Ectodermal cell (in vitro differentiated cells): ENCODE data around the gene IFT25.

ENCODE experiments used
- H3K27ac ChIP-seq: 2 replicates; pipeline ENCODE4 v1.7.0; 2013; ENCODE audit warnings: mild to moderate bottlenecking, low read depth, low read length; ENCODE audit not compliant: insufficient read depth, poor library complexity, severe bottlenecking
- H3K27me3 ChIP-seq: 2 replicates; pipeline ENCODE4 v1.7.0; 2013; ENCODE audit warnings: mild to moderate bottlenecking, low read length; ENCODE audit not compliant: insufficient read depth, control insufficient read depth, poor library complexity, severe bottlenecking
- H3K36me3 ChIP-seq: one replicate; pipeline ENCODE4 v1.7.0; 2013; ENCODE audit warnings: low read length; ENCODE audit not compliant: control insufficient read depth, insufficient read depth
- H3K4me1 ChIP-seq: one replicate; pipeline ENCODE4 v1.7.0; 2013; ENCODE audit warnings: low read length; ENCODE audit not compliant: control insufficient read depth, insufficient read depth
- H3K4me3 ChIP-seq: 2 replicates; pipeline ENCODE4 v1.7.0; 2013; ENCODE audit warnings: low read depth, low read length, control low read depth; ENCODE audit not compliant: insufficient read depth
- H3K9me3 ChIP-seq: 2 replicates; pipeline ENCODE4 v1.7.0; 2013; ENCODE audit warnings: mild to moderate bottlenecking, low read length, moderate library complexity; ENCODE audit not compliant: control insufficient read depth
- WGBS, 2 experiments: methylation state at CpG; one replicate each; pipeline ENCODE4 v1.1.7; 2013; ENCODE audit warnings: missing lambda C conversion rate in 2 of 2; 5-methylcytosine and 5-hydroxymethylcytosine counted together

The IFT25 gene

DNA sequence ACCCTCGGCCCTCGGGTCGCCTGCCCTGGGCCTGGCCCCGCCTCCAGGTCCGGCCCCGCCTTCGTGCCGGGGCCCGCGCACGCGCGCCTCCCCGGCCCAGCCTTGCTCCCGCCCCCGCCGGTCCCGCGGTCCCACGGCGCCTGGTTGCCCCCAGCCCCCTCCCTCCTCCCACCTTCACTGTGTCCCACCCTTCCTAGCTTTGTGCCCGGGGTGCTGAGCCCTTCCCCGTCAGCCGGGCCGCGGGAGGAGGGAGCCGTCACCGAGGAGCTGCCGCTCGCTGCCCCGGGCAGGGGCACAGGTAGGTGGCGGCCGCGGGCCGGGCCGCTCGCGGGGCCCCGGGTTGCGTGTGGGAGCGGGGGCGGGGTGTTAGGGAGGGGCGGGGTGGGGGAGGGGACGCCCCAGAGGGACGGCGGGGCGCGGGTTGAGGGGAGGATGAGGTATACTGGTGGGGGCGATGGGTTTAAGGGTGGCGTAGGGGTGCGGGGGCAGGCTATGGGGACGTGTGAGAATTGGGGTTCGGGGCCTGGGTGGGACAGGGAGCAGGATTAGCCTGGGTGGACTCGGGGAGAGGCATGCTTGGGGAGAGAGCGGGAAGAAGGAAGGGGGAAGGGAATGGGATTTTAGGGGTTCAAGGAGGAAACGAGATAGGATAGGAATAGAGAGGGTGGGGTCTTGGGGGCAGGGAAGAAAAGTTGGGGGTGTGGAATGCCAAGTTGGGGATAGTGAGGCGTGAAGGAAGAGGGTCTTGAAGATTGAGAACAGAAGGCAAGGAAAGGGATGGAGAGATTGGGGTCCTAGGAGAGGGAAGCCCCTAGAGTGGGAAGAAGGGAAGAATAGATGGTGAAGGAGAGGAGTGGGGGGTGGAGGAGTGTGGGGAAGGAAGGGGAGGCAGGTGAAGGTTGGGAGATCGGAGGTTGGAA, 1.0 kb upstream of the IFT25 start, which contains the start of gene LRRC42:
LRRC42 (plus strand) TSS at position 99 of the 920 bp plus-strand sequence. CDS start 5,650 bp downstream, outside the sequence.
- Histone ChIP-seq H3K9me3 (no peaks in the 10 kb centered on the region), H3K27ac (peak within 1 kb of the TSS; percentile 39), H3K4me3 (peak within 1 kb of the TSS; percentile 80), H3K4me1 (peaks cover 14% of the 10 kb centered on the region), H3K36me3 (no peaks in the 10 kb centered on the region), H3K27me3 (no peaks in the 10 kb centered on the region)
- 1% methylated on average over 56 to 58 of the region's 58 CpGs for WGBS, 2 experiments

DNA sequence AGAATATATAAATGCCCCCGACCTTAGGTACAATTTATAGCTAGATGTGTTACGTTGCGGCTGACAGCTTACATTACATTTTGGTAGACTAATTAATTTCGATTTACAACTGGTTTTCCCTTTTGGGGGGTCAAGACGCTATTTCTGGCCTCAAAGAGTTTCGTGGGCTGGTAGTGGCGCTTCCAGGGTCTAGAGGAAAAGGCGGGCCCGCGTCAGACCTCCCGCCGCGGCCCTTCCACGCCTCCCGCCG, 391 bp downstream of the IFT25 start:
- H3K27ac ChIP-seq: peak overlapping the region; percentile 39
- peak overlapping the region; percentile 80 for H3K4me3 ChIP-seq
- H3K36me3 ChIP-seq: no peaks in the 10 kb centered on the region
- no peaks in the 10 kb centered on the region for H3K9me3 ChIP-seq
- WGBS, 2 experiments: 5% methylated on average over 16 of the region's 16 CpGs
- peaks cover 14% of the 10 kb centered on the region for H3K4me1 ChIP-seq
- no peaks in the 10 kb centered on the region for H3K27me3 ChIP-seq

DNA sequence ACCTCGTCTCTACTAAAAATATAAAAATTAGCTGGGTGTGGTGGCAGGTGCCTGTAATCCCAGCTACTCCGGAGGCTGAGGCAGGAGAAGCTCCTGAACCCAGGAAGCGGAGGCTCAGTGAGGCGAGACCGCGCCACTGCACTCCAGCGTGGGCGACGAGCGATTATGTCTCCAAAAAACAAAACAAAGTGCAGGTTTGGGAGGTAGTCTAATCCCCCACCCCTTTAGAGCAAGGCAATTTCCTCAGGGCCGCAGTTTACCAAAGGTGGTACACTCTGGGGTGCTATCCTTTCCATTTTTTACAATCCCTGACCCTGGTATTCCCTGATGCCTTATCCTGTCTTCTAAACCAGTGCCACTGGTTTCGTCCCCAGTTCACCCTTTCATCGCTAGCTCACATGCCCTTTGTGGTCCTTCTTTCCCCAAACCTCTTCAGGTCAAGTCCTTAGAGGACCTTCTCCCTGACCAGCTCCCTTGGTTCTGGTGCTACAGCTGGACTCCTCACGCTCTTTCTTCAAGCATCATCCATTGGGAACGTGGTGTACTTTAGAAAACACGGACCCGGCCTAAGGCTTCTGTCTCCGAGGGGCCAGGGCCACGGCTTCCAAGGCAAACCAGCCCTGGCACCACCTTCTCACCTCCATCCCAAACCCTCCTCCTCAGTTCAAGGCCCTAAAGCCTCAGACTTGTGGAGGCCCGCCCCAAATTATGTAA, 873 bp downstream of the IFT25 start:
- peak overlapping the region; percentile 80 for H3K4me3 ChIP-seq
- H3K9me3 ChIP-seq: no peaks in the 10 kb centered on the region
- no peaks in the 10 kb centered on the region for H3K27me3 ChIP-seq
- peaks cover 14% of the 10 kb centered on the region for H3K4me1 ChIP-seq
- 81 to 82% methylated on average over 19 to 20 of the region's 20 CpGs for WGBS, 2 experiments
- no peaks in the 10 kb centered on the region for H3K36me3 ChIP-seq
- no peak overlapping the region for H3K27ac ChIP-seq

DNA sequence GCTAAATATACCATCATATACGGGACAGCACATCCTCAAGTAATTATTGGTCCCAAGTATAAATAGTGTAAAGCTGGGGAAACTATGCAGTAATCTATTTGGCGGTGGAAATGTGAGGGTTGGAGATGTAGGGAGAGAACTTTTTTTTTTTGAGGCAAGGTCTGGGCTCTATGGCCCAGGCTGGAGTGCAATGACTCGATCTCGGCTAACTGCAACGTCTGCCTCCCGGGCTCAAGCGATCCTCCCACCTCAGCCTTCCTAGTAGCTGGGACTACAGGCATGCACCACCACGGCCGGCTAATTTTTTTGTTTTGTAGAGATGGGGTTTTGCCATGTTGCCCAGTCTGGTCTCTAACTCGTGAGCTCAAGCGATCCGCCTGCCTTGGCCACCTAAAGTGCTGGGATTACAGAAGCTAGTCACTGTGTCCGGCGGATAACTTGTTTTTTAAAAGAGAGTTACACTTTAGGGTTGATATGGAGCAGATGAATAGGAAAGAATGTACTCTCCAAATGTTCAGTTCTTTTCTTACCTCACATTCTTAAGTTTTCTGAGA, 1.9 kb downstream of the IFT25 start:
- Histone ChIP-seq H3K4me1 (peaks cover 14% of the 10 kb centered on the region), H3K4me3 (no peak overlapping the region), H3K27ac (no peak overlapping the region), H3K36me3 (no peaks in the 10 kb centered on the region), H3K9me3 (no peaks in the 10 kb centered on the region), H3K27me3 (no peaks in the 10 kb centered on the region)
- 91 to 95% methylated on average over 14 of the region's 14 CpGs for WGBS, 2 experiments

DNA sequence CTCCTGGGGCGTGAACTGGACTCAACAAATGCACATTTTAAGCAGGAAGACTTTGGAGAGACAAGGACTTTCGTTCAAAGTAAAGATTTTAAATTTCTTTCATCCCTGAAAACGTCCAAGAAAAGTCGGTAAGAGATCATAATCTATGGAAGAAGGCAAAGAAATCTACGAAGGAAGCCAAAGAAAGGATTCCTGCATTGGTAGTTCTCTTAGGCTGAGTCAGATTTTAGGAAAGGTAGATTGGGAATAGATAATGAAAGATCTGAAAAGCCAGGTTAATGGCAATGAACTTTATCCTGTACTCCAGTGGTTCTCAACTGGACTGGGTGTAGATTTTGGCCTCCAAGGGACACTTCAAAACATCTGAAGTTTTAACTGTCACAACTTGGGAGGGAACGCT, 2.4 kb downstream of the IFT25 start:
- no peak overlapping the region for H3K4me3 ChIP-seq
- H3K27me3 ChIP-seq: no peaks in the 10 kb centered on the region
- 93 to 95% methylated on average over 6 of the region's 6 CpGs for WGBS, 2 experiments
- H3K9me3 ChIP-seq: no peaks in the 10 kb centered on the region
- H3K4me1 ChIP-seq: peaks cover 14% of the 10 kb centered on the region
- H3K27ac ChIP-seq: no peak overlapping the region
- H3K36me3 ChIP-seq: no peaks in the 10 kb centered on the region

DNA sequence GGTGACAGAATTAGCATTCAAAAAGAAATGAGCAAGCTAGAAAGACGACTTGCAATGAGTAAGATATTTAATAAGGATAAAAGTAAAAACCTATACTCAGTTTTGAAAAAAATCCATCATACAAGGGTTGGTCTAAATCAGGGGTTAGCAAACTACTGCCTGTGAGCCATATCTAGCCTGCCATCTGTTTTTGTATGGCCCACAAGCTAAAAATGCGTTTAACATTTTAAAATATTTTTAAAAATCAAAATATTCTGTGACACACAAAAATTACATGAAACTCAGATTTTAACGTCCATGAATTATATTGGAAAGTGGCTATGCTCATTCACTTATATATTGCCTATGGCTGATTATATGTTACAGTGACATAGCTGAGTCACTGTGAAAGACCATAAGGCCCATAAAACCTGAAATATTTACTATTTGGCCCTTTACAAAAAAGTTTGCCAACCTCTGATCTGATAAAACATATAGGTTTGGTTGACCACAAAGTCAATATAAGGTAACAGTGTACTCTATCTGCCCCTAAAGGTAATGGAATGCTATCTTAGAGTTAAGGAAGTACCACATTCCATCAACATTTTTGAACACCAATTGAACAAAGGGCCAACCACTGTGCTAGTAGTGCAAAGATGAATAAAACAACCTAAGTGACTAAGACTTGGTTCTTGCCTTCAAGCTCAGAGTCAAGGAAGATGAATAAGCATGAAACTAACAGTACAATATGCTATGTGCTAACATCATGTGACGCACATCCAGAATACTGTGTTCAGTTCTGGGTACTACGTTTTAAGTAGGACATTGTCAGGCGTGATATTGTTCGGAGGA, 3.2 kb downstream of the IFT25 start:
- no peaks in the 10 kb centered on the region for H3K36me3 ChIP-seq
- peaks cover 13% of the 10 kb centered on the region for H3K4me1 ChIP-seq
- no peak overlapping the region for H3K4me3 ChIP-seq
- 81 to 94% methylated on average over 4 to 5 of the region's 7 CpGs for WGBS, 2 experiments
- H3K9me3 ChIP-seq: no peaks in the 10 kb centered on the region
- no peak overlapping the region for H3K27ac ChIP-seq
- H3K27me3 ChIP-seq: no peaks in the 10 kb centered on the region

DNA sequence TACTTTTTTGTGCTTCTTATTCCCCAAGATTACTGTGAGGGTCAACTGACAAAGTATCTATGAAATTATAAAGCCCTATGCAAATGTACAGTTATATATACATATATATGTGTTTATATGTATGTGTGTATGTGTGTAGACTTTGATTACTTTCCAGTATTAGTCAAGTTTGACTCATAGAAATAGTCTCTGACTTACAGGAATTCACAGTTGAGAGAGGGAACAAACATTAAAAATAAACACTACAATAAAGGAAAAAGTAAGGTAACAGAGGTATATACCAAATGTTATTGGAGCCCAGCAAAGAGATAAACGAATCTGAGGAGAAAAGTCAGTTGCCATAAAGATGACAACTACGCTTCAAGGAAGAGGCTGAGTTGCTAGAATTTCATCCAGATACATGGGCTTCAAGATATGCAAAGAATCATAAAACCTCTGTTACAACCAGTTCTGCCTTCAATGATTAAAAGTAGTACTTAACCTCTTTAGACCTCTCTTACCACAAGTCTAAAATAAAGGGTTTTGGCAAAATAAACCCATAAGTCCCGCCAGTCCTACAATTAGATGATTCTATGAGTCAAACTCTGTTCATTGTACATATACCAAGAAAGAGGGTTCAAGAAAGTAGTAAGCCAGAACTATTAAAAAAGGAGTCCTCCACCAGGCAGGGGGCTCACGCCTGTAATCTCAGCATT, 7.2 kb downstream of the IFT25 start:
- no peak overlapping the region for H3K27ac ChIP-seq

DNA sequence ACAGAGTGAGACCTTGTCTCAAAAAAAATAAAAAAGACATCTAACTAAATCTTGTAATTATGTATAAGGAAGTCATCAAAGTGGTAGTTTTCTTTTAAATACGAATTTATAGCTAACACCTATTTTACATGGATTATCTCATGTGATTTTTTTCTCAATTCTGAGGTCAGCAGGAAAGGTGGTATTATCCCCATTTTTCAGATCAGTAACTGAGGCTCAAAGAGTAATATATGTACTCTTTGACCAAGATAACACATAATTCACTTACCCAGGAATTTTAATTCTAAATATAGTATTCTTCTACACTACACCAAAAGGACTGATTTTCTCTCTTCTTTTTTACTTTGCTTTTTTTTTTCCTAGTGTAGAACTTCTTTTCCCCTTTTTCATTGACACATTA, 9.1 kb downstream of the IFT25 start:
- Histone ChIP-seq H3K4me1 (no peaks in the 10 kb centered on the region), H3K27me3 (no peaks in the 10 kb centered on the region), H3K27ac (no peak overlapping the region), H3K36me3 (peaks cover 12% of the 10 kb centered on the region), H3K4me3 (no peak overlapping the region), H3K9me3 (peaks cover 3% of the 10 kb centered on the region)
- 100% methylated on average over 1 of the region's 1 CpG; no CpG with 5 or more reads in 1 of the 2 experiments for WGBS, 2 experiments

More for the DNA sequence above, 7.2 kb downstream of the IFT25 start:
- peaks cover 3% of the 10 kb centered on the region for H3K9me3 ChIP-seq
- 93 to 94% methylated on average over 4 of the region's 4 CpGs for WGBS, 2 experiments
- H3K4me3 ChIP-seq: no peak overlapping the region
- no peaks in the 10 kb centered on the region for H3K27me3 ChIP-seq
- peaks cover 10% of the 10 kb centered on the region for H3K36me3 ChIP-seq
- peaks cover 4% of the 10 kb centered on the region for H3K4me1 ChIP-seq

DNA sequence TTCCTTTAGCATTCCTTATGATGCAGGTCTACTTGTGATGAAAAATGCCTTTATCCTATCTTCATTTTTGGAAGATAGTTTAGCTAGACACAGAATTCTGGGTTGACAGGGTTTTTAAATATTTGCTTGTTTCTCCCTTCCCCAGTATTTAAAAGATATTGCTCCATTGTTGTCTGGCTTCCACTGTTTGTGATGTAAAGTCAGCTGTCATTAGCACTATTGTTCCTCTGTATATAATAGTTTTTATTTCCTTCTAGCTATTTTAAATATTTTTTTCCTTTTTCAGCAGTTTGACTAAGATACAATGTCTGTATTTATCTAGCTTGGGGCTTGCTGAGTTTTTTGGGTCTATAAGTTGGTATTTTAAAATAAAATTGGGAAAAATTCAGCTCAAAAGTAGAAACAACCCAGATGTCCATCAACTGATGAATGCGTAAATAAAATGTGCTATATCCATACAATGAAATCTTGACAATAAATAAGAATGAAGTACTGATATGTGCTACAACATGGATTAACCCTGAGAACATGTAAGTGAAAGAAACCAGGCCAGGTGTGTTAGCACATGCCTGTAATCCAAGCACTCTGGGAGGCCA, 11.2 kb downstream of the IFT25 start:
- Histone ChIP-seq H3K4me3 (no peak overlapping the region), H3K4me1 (no peaks in the 10 kb centered on the region), H3K27ac (no peak overlapping the region), H3K27me3 (no peaks in the 10 kb centered on the region), H3K9me3 (peaks cover 3% of the 10 kb centered on the region), H3K36me3 (peaks cover 12% of the 10 kb centered on the region)
- WGBS, 2 experiments: 100% methylated on average over 1 of the region's 1 CpG; no CpG with 5 or more reads in 1 of the 2 experiments
